Activated CD8-positive, alpha-beta T cell treated with anti-CD3 and anti-CD28 coated beads for 36 hours (primary cell): ENCODE measurements around the gene CKAP2L. TPM values are rescaled to one million over a fixed set of nuclear protein-coding genes. Genes with fewer than 3 reads are reported as not detected.

Source experiments
- ATAC-seq: fragments of 200-7000 bp; cut with Tn5 transposase; one replicate; pipeline ENCODE4 v1.10.0; 2021; ENCODE audit warnings: mild to moderate bottlenecking, moderate library complexity
- CTCF ChIA-PET: fragments of 350-600 bp; sonication (Branson Sonifier 250); formaldehyde crosslinking; loops from one replicate; lab custom pipeline; 2021; ENCODE audit warnings: antibody characterized with exemption; lab: Charles Lee
- POLR2A ChIA-PET: fragments of 350-600 bp; sonication (Branson Sonifier 250); formaldehyde crosslinking; loops from one replicate; lab custom pipeline; 2021; ENCODE audit warnings: antibody characterized with exemption; lab: Charles Lee
- DNase-seq: peaks from one replicate; pipeline ENCODE4 v3.0.0-alpha.2; 2020
- H3K27ac Mint-ChIP-seq: one replicate; pipeline ENCODE4 v1.8.0; 2021; ENCODE audit warnings: mild to moderate bottlenecking, mixed read lengths
- H3K27me3 Mint-ChIP-seq: one replicate; pipeline ENCODE4 v1.8.0; 2021; ENCODE audit warnings: mixed read lengths
- H3K36me3 Mint-ChIP-seq: one replicate; pipeline ENCODE4 v1.8.0; 2021; ENCODE audit warnings: low read depth, mixed read lengths
- H3K4me1 Mint-ChIP-seq: one replicate; pipeline ENCODE4 v1.8.0; 2021; ENCODE audit warnings: low read depth, mixed read lengths
- H3K4me3 Mint-ChIP-seq: one replicate; pipeline ENCODE4 v1.8.0; 2021; ENCODE audit warnings: mild to moderate bottlenecking, moderate library complexity, mixed read lengths
- H3K9me3 Mint-ChIP-seq: one replicate; pipeline ENCODE4 v1.8.0; 2021; ENCODE audit warnings: mixed read lengths
- CTCF ChIP-seq: fragments of 200-600 bp; IDR thresholded peaks from one replicate; pipeline ENCODE4 v1.8.0; 2022; ENCODE audit warnings: antibody characterized with exemption, mild to moderate bottlenecking
- intact Hi-C: fragments of 100-400 bp; cut with micrococcal nuclease; formaldehyde crosslinking; loops from one replicate; pipeline ENCODE4 v1.10.0; 2022
- total RNA-seq, 2 experiments: library from RNA; stranded (reverse); gene quantifications; one replicate each; pipeline ENCODE4 v1.2.3, GENCODE V29; 2021

Gene CKAP2L
- total RNA-seq, 2 experiments from 2014 or later: 24.5 to 30.5 TPM

GRCh38 chr2:112787729-112788393 lies 23.5 kb upstream of the CKAP2L start:
- peaks cover 23% of the 10 kb centered on the region for H3K27me3 Mint-ChIP-seq
- H3K4me3 Mint-ChIP-seq: no peak overlapping the region
- ATAC-seq: no peak
- no peak overlapping the region for H3K27ac Mint-ChIP-seq
- intact Hi-C loops: no loop called here
- POLR2A ChIA-PET: no interaction called here
- CTCF ChIA-PET: interaction anchor here (0.9 to 1.4 kb wide), 3 partner anchors 39 to 97 kb away, joined by 3 to 4 read pairs (median 3); no protein-coding TSS in a partner anchor
- TF ChIP-seq CTCF: no peak
- H3K36me3 Mint-ChIP-seq: no peaks in the 10 kb centered on the region
- DNase-seq: no peak
- H3K4me1 Mint-ChIP-seq: no peaks in the 10 kb centered on the region
- H3K9me3 Mint-ChIP-seq: no peaks in the 10 kb centered on the region

- DNase-seq (no peak), ATAC-seq (no peak)
- Mint-ChIP-seq H3K27me3 (peaks cover 25% of the 10 kb centered on the region), H3K27ac (no peak overlapping the region), H3K4me3 (no peak overlapping the region), H3K9me3 (no peaks in the 10 kb centered on the region), H3K36me3 (no peaks in the 10 kb centered on the region), H3K4me1 (no peaks in the 10 kb centered on the region)
- TF ChIP-seq CTCF: no peak
- intact Hi-C loops: no loop called here
- CTCF ChIA-PET: interaction anchor here (0.9 to 1.4 kb wide), 2 partner anchors 15 to 38 kb away, joined by 3 to 4 read pairs; no protein-coding TSS in a partner anchor
- POLR2A ChIA-PET: no interaction called here
These were observed 22.9 kb upstream of the CKAP2L start for GRCh38 chr2:112787294-112787693.

- DNase-seq (no peak), ATAC-seq (peak; percentile 76)
- no peaks in the 10 kb centered on the region for H3K36me3 Mint-ChIP-seq
- no peak for TF ChIP-seq CTCF
- POLR2A ChIA-PET: interaction anchor here (1.1 kb wide), 1 partner anchor 45 kb away, joined by 3 read pairs; no protein-coding TSS in a partner anchor
- CTCF ChIA-PET: interaction anchor here (1.1 to 1.6 kb wide), 5 partner anchors 22 to 157 kb away, joined by 3 to 6 read pairs (median 4); no protein-coding TSS in a partner anchor
- peaks cover 28% of the 10 kb centered on the region for H3K27me3 Mint-ChIP-seq
- intact Hi-C loops: no loop called here
- H3K4me1 Mint-ChIP-seq: no peaks in the 10 kb centered on the region
- no peak within 1 kb of the TSS for H3K4me3 Mint-ChIP-seq
- H3K9me3 Mint-ChIP-seq: no peaks in the 10 kb centered on the region
- no peak within 1 kb of the TSS for H3K27ac Mint-ChIP-seq
These were observed 20.1 kb upstream of the CKAP2L start, which contains the start of gene IL1A for GRCh38 chr2:112784199-112785189. IL1A (minus strand) TSS chr2:112784493; CDS start chr2:112783770, 723 bp downstream.

- peaks cover 30% of the 10 kb centered on the region for H3K27me3 Mint-ChIP-seq
- POLR2A ChIA-PET: no interaction called here
These were observed 18.8 kb upstream of the CKAP2L start for GRCh38 chr2:112783187-112783714.

More at GRCh38 chr2:112783187-112783714, 18.8 kb upstream of the CKAP2L start:
- Mint-ChIP-seq H3K27ac (no peak overlapping the region), H3K9me3 (no peaks in the 10 kb centered on the region), H3K36me3 (no peaks in the 10 kb centered on the region), H3K4me1 (no peaks in the 10 kb centered on the region), H3K4me3 (no peak overlapping the region)
- no peak for TF ChIP-seq CTCF
- no peak for DNase-seq
- no peak for ATAC-seq
- intact Hi-C loops: no loop called here
- CTCF ChIA-PET: interaction anchor here (1.5 kb wide), 1 partner anchor 158 kb away, joined by 8 read pairs; no protein-coding TSS in a partner anchor
